Panc1 (cell line): Measurements from ENCODE around the gene PRKCZ. TPM values are rescaled to one million over a fixed set of nuclear protein-coding genes. Genes with fewer than 3 reads are reported as not detected.

Experiments used
- ATAC-seq: fragments of 200-7000 bp; cut with Tn5 transposase; 2 replicates; pipeline ENCODE4 v1.9.1; 2020; ENCODE audit warnings: mild to moderate bottlenecking, moderate library complexity
- BruUV-seq: library from RNA; stranded (reverse); fragments of 400-500 nt; replicated peaks from 2 replicates; lab custom pipeline; 2021; lab: Mats Ljungman, UMichigan
- CTCF ChIA-PET: fragments of 300-600 bp; sonication (Branson Sonifier 250); formaldehyde crosslinking; loops from one replicate; lab custom pipeline; 2022; ENCODE audit warnings: antibody characterized with exemption; lab: Charles Lee
- POLR2A ChIA-PET: fragments of 300-600 bp; sonication (Branson Sonifier 250); formaldehyde crosslinking; loops from one replicate; lab custom pipeline; 2022; ENCODE audit warnings: antibody characterized with exemption; lab: Charles Lee
- DNase-seq: peaks from one replicate; pipeline ENCODE4 v3.0.0-alpha.2; 2010; ENCODE audit warnings: low read depth, low spot score
- H3K27ac ChIP-seq: 2 replicates; pipeline ENCODE4 v1.5.1; 2011; ENCODE audit warnings: mild to moderate bottlenecking, low read length, inconsistent platforms
- H3K27me3 ChIP-seq: fragments of 200-500 bp; sonication (Bioruptor generic); 2 replicates; pipeline ENCODE4 v1.6.0; 2014; ENCODE audit warnings: low read length, inconsistent platforms; ENCODE audit not compliant: control insufficient read depth, insufficient read depth
- H3K36me3 ChIP-seq: fragments of 200-500 bp; sonication (Bioruptor generic); 2 replicates; pipeline ENCODE4 v1.5.1; 2014; ENCODE audit warnings: inconsistent platforms, mild to moderate bottlenecking, low read length, moderate library complexity; ENCODE audit not compliant: control insufficient read depth, insufficient read depth
- H3K4me1 ChIP-seq: 2 replicates; pipeline ENCODE4 v1.5.1; 2011; ENCODE audit warnings: inconsistent platforms, mild to moderate bottlenecking, low read length, moderate library complexity; ENCODE audit not compliant: control insufficient read depth, insufficient read depth
- H3K4me3 ChIP-seq, 2 experiments: 2 replicates each; pipeline ENCODE4 v1.5.1; 2011 to 2012; ENCODE audit warnings: low read depth in 2 of 2, low read length in 2 of 2, mild to moderate bottlenecking in 2 of 2, inconsistent platforms in 1 of 2, moderate library complexity in 1 of 2
- H3K9me3 ChIP-seq: fragments of 200-500 bp; sonication (Bioruptor generic); 2 replicates; pipeline ENCODE4 v1.5.1; 2014; ENCODE audit warnings: low read depth, mild to moderate bottlenecking, inconsistent platforms, low read length, moderate library complexity; ENCODE audit not compliant: control insufficient read depth, insufficient read depth
- POLR2AphosphoS5 ChIP-seq: IDR thresholded peaks from 2 replicates; pipeline ENCODE4 v1.6.1; 2012; ENCODE audit warnings: mild to moderate bottlenecking, low read depth, low read length, moderate library complexity
- SIN3A ChIP-seq: IDR thresholded peaks from 2 replicates; pipeline ENCODE4 v1.6.1; 2012; ENCODE audit warnings: low read depth, mild to moderate bottlenecking, low read length, moderate library complexity, borderline replicate concordance; ENCODE audit not compliant: insufficient read depth
- TCF7L2 ChIP-seq: IDR thresholded peaks from 2 replicates; pipeline ENCODE4 v1.6.1; 2011; ENCODE audit warnings: mild to moderate bottlenecking, low read depth, low read length, inconsistent platforms
- in situ Hi-C: cut with HindIII; loops from 2 replicates; pipeline ENCODE4 v1.10.0; 2016; ENCODE audit warnings: low sequenced_read_pairs, low pct_unique_long_range_greater_than_20kb
- intact Hi-C: fragments of 100-400 bp; cut with micrococcal nuclease; formaldehyde crosslinking; loops from one replicate; pipeline ENCODE4 v1.10.0; 2022; ENCODE audit not compliant: unreplicated experiment
- total RNA-seq: library from RNA; stranded (reverse); gene quantifications from one replicate; pipeline ENCODE4 v1.2.1, GENCODE V29; 2021; ENCODE audit not compliant: unreplicated experiment
- TF ChIP-seq, protein P1 (sequence below): fragments of 450-650 bp; IDR thresholded peaks from 2 replicates; pipeline ENCODE4 v1.5.1; 2017; ENCODE audit warnings: mild to moderate bottlenecking
- TF ChIP-seq, protein P2 (sequence below), 2 experiments: IDR thresholded peaks; 2 replicates each; pipeline ENCODE4 v1.6.1; 2011 to 2012; ENCODE audit warnings: low read depth in 2 of 2, control low read depth in 1 of 2, low read length in 1 of 2, mild to moderate bottlenecking in 1 of 2, moderate library complexity in 1 of 2; ENCODE audit not compliant: insufficient read depth in 1 of 2

PRKCZ gene
- total RNA-seq, 1 experiment from 2014 or later = 26.7 TPM

DNA sequence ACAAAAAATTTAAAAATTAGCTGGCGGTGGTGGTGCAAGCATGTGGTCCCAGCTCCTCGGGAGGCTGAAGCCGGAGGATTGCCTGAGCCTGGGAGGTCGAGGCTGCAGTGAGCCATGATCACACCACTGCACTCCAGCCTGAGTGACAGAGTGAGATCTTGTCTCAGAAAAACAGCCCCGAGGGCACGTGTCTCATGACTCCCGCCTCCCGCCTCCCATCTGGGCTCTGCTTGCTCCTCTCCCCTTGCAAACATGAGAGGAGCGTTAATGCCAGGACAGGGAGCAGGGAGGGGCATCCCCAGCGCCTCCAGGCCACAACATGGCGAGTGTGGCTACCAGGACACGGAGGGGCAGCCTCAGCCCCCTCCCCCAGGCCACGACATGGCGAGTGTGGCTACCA is 116.0 kb downstream of the PRKCZ start:
- H3K4me1 ChIP-seq = no peaks in the 10 kb centered on the region
- ATAC-seq = no peak
- intact Hi-C loops = no loop called here
- in situ Hi-C loops = no loop called here
- no peak for TF ChIP-seq TCF7L2
- TF ChIP-seq SIN3A = no peak
- TF ChIP-seq, protein P1, sequence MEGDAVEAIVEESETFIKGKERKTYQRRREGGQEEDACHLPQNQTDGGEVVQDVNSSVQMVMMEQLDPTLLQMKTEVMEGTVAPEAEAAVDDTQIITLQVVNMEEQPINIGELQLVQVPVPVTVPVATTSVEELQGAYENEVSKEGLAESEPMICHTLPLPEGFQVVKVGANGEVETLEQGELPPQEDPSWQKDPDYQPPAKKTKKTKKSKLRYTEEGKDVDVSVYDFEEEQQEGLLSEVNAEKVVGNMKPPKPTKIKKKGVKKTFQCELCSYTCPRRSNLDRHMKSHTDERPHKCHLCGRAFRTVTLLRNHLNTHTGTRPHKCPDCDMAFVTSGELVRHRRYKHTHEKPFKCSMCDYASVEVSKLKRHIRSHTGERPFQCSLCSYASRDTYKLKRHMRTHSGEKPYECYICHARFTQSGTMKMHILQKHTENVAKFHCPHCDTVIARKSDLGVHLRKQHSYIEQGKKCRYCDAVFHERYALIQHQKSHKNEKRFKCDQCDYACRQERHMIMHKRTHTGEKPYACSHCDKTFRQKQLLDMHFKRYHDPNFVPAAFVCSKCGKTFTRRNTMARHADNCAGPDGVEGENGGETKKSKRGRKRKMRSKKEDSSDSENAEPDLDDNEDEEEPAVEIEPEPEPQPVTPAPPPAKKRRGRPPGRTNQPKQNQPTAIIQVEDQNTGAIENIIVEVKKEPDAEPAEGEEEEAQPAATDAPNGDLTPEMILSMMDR = no peak
- TF ChIP-seq, protein P2, sequence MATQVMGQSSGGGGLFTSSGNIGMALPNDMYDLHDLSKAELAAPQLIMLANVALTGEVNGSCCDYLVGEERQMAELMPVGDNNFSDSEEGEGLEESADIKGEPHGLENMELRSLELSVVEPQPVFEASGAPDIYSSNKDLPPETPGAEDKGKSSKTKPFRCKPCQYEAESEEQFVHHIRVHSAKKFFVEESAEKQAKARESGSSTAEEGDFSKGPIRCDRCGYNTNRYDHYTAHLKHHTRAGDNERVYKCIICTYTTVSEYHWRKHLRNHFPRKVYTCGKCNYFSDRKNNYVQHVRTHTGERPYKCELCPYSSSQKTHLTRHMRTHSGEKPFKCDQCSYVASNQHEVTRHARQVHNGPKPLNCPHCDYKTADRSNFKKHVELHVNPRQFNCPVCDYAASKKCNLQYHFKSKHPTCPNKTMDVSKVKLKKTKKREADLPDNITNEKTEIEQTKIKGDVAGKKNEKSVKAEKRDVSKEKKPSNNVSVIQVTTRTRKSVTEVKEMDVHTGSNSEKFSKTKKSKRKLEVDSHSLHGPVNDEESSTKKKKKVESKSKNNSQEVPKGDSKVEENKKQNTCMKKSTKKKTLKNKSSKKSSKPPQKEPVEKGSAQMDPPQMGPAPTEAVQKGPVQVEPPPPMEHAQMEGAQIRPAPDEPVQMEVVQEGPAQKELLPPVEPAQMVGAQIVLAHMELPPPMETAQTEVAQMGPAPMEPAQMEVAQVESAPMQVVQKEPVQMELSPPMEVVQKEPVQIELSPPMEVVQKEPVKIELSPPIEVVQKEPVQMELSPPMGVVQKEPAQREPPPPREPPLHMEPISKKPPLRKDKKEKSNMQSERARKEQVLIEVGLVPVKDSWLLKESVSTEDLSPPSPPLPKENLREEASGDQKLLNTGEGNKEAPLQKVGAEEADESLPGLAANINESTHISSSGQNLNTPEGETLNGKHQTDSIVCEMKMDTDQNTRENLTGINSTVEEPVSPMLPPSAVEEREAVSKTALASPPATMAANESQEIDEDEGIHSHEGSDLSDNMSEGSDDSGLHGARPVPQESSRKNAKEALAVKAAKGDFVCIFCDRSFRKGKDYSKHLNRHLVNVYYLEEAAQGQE (IDR thresholded peaks at IDR 0.05; ENCODE audit: insufficient read depth in 1 of 2, low read depth in 2 of 2, low read length in 1 of 2) = no peak
- TF ChIP-seq POLR2AphosphoS5 = no peak
- ChIA-PET CTCF (no interaction called here), POLR2A (no interaction called here)
- H3K9me3 ChIP-seq = no peaks in the 10 kb centered on the region
- no peak overlapping the region for H3K27ac ChIP-seq
- DNase-seq = no peak
- no peaks in the 10 kb centered on the region for H3K36me3 ChIP-seq
- H3K27me3 ChIP-seq = no peaks in the 10 kb centered on the region
- no peak overlapping the region for H3K4me3 ChIP-seq
- BruUV-seq = no TSS peak

DNA sequence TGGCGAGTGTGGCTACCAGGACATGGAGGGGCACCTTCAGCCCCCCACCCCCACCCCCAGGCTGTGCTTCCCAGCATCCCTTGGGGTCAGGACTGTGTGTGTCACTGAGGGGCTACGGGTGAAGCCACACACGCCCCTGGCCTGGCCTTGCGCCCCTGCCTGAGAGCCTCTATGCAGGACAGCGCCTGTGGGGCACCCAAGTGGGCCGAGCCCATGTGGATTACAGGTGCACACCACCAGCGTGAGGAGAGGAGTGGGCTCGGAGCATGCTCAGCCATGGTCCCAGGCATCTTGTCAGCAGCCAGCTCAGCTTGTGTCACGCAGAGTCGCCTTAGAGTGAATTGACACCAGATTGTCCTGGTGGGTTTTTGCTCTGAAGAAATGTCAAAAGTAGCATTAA is 116.5 kb downstream of the PRKCZ start:
- DNase-seq (no peak), ATAC-seq (no peak)
- Histone ChIP-seq H3K4me3 (no peak overlapping the region), H3K36me3 (no peaks in the 10 kb centered on the region), H3K4me1 (no peaks in the 10 kb centered on the region), H3K27ac (no peak overlapping the region), H3K27me3 (no peaks in the 10 kb centered on the region), H3K9me3 (no peaks in the 10 kb centered on the region)
- TF ChIP-seq TCF7L2 = no peak
- TF ChIP-seq POLR2AphosphoS5 = no peak
- TF ChIP-seq, protein P1 = no peak
- no peak for TF ChIP-seq SIN3A
- TF ChIP-seq, protein P2 (IDR thresholded peaks at IDR 0.05; ENCODE audit: insufficient read depth in 1 of 2, low read depth in 2 of 2, low read length in 1 of 2) = no peak
- intact Hi-C loops = no loop called here
- POLR2A ChIA-PET = no interaction called here
- BruUV-seq = no TSS peak
- CTCF ChIA-PET = no interaction called here
- in situ Hi-C loops = no loop called here
